ENCODE data around the gene BRD7.

DNA sequence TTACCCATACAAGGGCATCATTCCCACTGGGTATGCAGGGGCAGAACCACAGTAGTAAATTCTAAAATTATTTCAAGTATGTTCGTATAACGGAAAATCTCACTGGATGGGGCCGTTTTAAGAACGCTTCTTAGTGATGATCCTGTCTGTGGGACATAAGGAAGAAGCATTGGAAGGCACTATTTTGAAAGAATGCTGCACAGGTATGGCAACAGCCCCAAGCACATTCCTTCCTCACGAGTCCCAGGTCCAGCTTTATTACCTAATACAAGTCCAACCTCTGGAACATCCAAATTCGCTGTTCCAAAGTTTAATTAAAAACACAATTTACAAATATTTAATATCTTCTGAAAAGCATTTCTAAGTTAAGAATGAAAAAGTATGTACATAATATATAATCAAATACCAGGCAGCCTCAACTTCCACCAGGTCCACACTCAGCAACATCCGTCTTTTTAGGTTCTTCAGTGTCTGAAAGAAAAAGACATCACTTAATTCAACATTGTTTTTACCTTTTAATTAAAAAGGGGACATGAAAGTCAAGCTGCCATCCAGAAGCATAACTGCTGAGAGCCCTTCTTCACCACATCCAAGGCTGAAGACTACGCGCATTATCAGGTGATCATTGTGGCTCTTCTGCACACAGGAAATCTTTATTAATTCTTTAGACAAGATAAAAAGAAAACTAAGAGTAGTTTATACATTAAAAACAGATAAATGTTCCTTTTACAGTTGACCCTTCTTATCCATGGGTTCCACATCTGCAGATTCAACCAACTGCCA, 49.8 kb downstream of the BRD7 start:
- TF ChIP-seq, protein P1, sequence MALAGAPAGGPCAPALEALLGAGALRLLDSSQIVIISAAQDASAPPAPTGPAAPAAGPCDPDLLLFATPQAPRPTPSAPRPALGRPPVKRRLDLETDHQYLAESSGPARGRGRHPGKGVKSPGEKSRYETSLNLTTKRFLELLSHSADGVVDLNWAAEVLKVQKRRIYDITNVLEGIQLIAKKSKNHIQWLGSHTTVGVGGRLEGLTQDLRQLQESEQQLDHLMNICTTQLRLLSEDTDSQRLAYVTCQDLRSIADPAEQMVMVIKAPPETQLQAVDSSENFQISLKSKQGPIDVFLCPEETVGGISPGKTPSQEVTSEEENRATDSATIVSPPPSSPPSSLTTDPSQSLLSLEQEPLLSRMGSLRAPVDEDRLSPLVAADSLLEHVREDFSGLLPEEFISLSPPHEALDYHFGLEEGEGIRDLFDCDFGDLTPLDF (CRISPR knock-in tag; IDR thresholded peaks at IDR 0.05), result no peak
- TF ChIP-seq TCF7L2 (IDR thresholded peaks at IDR 0.05; ENCODE audit: low read depth, low read length) (no peak), ETV6 (CRISPR knock-in tag; conservative IDR thresholded peaks at IDR 0.05) (no peak), EZH2 (conservative IDR thresholded peaks at IDR 0.05; ENCODE audit: low read depth, low read length) (no peak), ZNF225 (CRISPR knock-in tag; IDR thresholded peaks at IDR 0.05) (no peak), ZNF44 (CRISPR knock-in tag; IDR thresholded peaks at IDR 0.05) (no peak), ZNF17 (CRISPR knock-in tag; IDR thresholded peaks at IDR 0.05) (no peak), ZBTB8A (CRISPR knock-in tag; IDR thresholded peaks at IDR 0.05; ENCODE audit: borderline replicate concordance, low read depth) (no peak), CREB1 (IDR thresholded peaks at IDR 0.05) (no peak), CREB1 (CRISPR knock-in tag; IDR thresholded peaks at IDR 0.05) (no peak)
- TF ChIP-seq, protein P2, sequence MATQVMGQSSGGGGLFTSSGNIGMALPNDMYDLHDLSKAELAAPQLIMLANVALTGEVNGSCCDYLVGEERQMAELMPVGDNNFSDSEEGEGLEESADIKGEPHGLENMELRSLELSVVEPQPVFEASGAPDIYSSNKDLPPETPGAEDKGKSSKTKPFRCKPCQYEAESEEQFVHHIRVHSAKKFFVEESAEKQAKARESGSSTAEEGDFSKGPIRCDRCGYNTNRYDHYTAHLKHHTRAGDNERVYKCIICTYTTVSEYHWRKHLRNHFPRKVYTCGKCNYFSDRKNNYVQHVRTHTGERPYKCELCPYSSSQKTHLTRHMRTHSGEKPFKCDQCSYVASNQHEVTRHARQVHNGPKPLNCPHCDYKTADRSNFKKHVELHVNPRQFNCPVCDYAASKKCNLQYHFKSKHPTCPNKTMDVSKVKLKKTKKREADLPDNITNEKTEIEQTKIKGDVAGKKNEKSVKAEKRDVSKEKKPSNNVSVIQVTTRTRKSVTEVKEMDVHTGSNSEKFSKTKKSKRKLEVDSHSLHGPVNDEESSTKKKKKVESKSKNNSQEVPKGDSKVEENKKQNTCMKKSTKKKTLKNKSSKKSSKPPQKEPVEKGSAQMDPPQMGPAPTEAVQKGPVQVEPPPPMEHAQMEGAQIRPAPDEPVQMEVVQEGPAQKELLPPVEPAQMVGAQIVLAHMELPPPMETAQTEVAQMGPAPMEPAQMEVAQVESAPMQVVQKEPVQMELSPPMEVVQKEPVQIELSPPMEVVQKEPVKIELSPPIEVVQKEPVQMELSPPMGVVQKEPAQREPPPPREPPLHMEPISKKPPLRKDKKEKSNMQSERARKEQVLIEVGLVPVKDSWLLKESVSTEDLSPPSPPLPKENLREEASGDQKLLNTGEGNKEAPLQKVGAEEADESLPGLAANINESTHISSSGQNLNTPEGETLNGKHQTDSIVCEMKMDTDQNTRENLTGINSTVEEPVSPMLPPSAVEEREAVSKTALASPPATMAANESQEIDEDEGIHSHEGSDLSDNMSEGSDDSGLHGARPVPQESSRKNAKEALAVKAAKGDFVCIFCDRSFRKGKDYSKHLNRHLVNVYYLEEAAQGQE (IDR thresholded peaks at IDR 0.05; ENCODE audit: borderline replicate concordance in 1 of 2, low read depth in 1 of 2, low read length in 2 of 2), result no peak
- TF ChIP-seq, protein P3, sequence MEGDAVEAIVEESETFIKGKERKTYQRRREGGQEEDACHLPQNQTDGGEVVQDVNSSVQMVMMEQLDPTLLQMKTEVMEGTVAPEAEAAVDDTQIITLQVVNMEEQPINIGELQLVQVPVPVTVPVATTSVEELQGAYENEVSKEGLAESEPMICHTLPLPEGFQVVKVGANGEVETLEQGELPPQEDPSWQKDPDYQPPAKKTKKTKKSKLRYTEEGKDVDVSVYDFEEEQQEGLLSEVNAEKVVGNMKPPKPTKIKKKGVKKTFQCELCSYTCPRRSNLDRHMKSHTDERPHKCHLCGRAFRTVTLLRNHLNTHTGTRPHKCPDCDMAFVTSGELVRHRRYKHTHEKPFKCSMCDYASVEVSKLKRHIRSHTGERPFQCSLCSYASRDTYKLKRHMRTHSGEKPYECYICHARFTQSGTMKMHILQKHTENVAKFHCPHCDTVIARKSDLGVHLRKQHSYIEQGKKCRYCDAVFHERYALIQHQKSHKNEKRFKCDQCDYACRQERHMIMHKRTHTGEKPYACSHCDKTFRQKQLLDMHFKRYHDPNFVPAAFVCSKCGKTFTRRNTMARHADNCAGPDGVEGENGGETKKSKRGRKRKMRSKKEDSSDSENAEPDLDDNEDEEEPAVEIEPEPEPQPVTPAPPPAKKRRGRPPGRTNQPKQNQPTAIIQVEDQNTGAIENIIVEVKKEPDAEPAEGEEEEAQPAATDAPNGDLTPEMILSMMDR (CRISPR knock-in tag; IDR thresholded peaks at IDR 0.05), result no peak
- TF ChIP-seq, protein P4, sequence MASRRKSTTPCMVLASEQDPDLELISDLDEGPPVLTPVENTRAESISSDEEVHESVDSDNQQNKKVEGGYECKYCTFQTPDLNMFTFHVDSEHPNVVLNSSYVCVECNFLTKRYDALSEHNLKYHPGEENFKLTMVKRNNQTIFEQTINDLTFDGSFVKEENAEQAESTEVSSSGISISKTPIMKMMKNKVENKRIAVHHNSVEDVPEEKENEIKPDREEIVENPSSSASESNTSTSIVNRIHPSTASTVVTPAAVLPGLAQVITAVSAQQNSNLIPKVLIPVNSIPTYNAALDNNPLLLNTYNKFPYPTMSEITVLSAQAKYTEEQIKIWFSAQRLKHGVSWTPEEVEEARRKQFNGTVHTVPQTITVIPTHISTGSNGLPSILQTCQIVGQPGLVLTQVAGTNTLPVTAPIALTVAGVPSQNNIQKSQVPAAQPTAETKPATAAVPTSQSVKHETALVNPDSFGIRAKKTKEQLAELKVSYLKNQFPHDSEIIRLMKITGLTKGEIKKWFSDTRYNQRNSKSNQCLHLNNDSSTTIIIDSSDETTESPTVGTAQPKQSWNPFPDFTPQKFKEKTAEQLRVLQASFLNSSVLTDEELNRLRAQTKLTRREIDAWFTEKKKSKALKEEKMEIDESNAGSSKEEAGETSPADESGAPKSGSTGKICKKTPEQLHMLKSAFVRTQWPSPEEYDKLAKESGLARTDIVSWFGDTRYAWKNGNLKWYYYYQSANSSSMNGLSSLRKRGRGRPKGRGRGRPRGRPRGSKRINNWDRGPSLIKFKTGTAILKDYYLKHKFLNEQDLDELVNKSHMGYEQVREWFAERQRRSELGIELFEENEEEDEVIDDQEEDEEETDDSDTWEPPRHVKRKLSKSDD (CRISPR knock-in tag; IDR thresholded peaks at IDR 0.05; ENCODE audit: low read depth), result no peak
- TF ChIP-seq, protein P5, sequence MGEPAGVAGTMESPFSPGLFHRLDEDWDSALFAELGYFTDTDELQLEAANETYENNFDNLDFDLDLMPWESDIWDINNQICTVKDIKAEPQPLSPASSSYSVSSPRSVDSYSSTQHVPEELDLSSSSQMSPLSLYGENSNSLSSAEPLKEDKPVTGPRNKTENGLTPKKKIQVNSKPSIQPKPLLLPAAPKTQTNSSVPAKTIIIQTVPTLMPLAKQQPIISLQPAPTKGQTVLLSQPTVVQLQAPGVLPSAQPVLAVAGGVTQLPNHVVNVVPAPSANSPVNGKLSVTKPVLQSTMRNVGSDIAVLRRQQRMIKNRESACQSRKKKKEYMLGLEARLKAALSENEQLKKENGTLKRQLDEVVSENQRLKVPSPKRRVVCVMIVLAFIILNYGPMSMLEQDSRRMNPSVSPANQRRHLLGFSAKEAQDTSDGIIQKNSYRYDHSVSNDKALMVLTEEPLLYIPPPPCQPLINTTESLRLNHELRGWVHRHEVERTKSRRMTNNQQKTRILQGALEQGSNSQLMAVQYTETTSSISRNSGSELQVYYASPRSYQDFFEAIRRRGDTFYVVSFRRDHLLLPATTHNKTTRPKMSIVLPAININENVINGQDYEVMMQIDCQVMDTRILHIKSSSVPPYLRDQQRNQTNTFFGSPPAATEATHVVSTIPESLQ (CRISPR knock-in tag; conservative IDR thresholded peaks at IDR 0.05), result no peak

Data from HepG2 (cell line).